ENCODE measurements around the gene PITPNC1.
"Not testable (repeated sequence)": the region's sequence is repeated elsewhere in the genome, so short reads cannot be mapped to it uniquely, and the experiment has no call there.

Gene PITPNC1

DNA sequence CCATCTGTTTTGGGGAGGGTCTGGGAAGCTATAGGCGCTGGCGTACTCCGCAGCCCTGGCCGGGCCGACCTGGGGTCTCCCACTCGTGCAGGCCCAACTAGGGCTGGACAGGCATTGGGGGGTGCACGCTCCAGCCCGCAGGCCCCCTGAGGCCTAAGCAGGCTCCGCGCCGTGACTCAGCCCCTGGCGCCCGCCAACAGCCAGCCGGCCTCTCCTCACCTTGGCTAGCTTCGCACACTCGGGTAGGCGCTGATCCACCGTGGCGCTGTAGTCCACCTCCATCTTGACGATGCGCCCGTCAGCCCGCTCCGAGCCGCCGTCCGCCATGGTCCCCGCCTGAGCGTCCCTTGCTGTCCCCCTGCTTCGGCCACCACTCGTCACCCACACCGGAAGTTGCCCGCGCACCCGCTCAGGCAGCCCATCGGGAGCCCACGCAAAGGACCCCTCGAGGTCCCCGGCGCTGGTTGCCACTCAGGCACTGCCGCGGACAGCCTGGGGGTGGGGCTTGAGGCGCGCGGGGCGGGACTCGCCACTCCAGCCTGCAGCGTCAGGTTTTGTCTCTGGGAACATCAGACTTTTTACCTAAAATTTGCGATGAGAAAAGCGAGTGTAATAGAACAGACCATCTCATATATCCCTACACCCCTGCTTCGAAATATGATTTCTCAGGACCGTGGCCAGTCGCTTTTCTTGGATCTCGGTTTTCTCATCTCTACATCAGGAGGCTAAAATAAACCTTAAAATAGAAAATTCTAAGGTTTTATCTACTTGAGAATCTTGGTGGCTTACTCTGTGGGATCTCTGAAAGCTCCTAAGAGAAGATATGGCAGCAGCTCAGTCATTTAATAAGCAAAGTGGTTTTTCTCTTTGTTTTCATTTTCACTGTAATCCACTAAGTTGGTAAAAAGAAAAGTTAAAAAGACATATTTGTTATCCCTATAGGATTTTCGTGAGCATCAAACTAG is 10.6 kb upstream of the PITPNC1 start, which contains the start of gene PSMD12:
Gene PSMD12, minus strand, starts transcription at position 385 of the 965 bp plus-strand sequence. Its CDS starts 58 bp downstream, at position 327.
- H3K4me3 ChIP-seq, result peak within 1 kb of the TSS; percentile 60 to 96 (median 86)

GRCh38 chr17:67369676-67370075 is 7.4 kb upstream of the PITPNC1 start:
- Histone ChIP-seq H3K4me3 (no peak overlapping the region), H3K27ac (peak overlapping the region in 1 of 21 experiments; percentile 10)

More for the DNA sequence above, 10.6 kb upstream of the PITPNC1 start, which contains the start of gene PSMD12:
- peak within 1 kb of the TSS; percentile 67 to 99 (median 95) for H3K27ac ChIP-seq

- no peak overlapping the region for H3K4me3 ChIP-seq
- no peak overlapping the region for H3K27ac ChIP-seq
Observed at GRCh38 chr17:67372751-67373150, 4.3 kb upstream of the PITPNC1 start.

- H3K4me3 ChIP-seq, result no peak overlapping the region
- no peak overlapping the region for H3K27ac ChIP-seq
Observed at GRCh38 chr17:67374329-67375053, 2.6 kb upstream of the PITPNC1 start.

- no peak overlapping the region for H3K4me3 ChIP-seq
Observed at GRCh38 chr17:67375054-67375427, 2.0 kb upstream of the PITPNC1 start.

GRCh38 chr17:67375716-67376115 is 1.4 kb upstream of the PITPNC1 start:
- H3K27ac ChIP-seq, result no peak overlapping the region
- no peak overlapping the region for H3K4me3 ChIP-seq

More at GRCh38 chr17:67375054-67375427, 2.0 kb upstream of the PITPNC1 start:
- peak overlapping the region in 1 of 21 experiments; percentile 2 for H3K27ac ChIP-seq

DNA sequence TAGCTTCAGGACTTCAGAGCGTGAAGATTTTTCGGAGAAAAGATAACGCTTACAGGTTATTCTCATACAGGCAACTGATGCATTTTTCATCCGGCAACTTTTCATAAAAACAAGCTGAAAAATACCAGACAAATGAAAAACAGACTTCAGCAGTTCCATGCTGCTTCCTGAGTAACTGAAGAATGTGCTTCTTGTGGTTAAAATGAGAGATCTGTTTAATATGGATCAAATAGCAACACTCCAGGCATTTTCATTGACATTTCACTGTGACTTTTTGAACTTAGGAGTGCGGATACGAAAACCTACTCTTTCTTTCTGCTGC is 705 bp upstream of the PITPNC1 start:
- H3K27ac ChIP-seq, result peak overlapping the region in 20 of 21 experiments; percentile 5 to 94 (median 85)

DNA sequence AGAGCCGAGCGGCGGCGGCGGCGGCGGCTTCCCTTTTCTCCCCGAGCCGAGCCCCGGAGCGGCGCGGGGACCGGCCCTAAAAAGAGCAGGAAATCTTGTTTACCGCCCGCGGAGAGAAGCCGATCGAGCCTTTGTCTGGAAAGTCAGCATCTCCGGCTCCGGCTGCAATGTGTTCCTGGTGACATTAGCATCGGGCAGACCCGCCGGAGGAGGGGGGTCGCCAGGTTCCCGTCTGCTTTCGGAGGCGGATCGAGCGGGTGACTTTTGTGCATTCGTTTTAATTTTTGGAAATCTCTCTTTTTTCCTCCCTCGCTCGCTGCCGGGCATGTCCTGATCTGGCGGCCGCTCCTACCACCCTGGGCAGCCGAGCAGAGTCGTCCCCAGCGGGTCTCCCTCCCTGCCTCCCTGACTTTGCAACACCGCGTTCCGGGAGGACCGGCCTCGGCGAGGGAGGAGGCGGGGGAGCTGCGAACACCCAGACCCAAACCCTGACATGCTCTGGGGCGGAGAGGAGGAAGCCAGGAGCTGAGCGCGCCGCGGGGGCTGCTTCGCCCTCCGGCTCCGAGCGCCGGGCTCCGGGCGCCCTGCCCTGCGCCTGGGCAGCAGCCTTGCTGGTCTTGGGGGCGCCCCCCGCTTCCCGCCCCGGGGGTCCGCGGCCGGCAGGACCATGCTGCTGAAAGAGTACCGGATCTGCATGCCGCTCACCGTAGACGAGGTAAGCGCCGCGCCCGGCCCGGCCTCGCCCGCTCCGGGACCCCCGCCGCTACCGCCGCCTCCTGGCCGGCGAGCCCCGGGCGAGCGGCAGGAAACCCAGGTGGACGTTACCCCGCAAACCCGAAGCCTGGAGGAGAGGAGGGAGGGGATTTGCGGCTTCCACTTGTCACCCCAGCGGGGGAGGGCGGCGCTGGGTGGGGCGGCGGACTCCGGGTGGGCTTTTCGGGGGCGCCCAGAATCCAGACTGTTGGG is 690 bp downstream of the PITPNC1 start:
- Histone ChIP-seq H3K4me3 (peak overlapping the region; percentile 51 to 80 (median 69)), H3K27ac (peak overlapping the region; percentile 68 to 94 (median 85))

More for the DNA sequence above, 705 bp upstream of the PITPNC1 start:
- H3K4me3 ChIP-seq, result peak overlapping the region in 6 of 7 experiments; percentile 53 to 80 (median 72)

GRCh38 chr17:67378454-67379250 is 1.6 kb downstream of the PITPNC1 start:
- H3K27ac ChIP-seq, result peak overlapping the region; percentile 68 to 94 (median 85)

DNA sequence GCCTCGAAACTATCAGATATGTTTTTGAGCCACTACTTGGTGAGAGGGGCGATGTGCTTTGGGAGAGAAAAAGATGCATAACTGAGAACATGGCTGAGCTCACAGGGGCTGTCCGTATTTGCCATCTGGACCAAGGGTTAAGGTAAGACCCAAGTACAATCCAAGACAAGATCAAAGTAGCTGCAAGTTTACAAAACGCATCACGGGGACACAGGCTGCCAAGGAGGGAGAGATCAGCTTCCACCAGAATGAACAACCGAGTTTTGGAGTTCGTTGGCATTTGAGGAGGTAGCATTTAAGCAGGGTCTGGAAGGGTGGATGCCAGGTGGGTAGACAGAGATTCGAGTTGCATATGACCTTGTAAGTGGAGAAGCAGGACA is 2.2 kb downstream of the PITPNC1 start:
- Histone ChIP-seq H3K4me3 (peak overlapping the region; percentile 51 to 80 (median 69)), H3K27ac (peak overlapping the region in 17 of 21 experiments; percentile 24 to 94 (median 85))

More at GRCh38 chr17:67378454-67379250, 1.6 kb downstream of the PITPNC1 start:
- H3K4me3 ChIP-seq, result peak overlapping the region; percentile 51 to 80 (median 69)

- H3K27ac ChIP-seq, result no peak overlapping the region
- H3K4me3 ChIP-seq, result no peak overlapping the region
Observed at GRCh38 chr17:67381929-67382257, 4.8 kb downstream of the PITPNC1 start.

GRCh38 chr17:67385122-67385988 is 8.3 kb downstream of the PITPNC1 start:
- no peak overlapping the region for H3K4me3 ChIP-seq

DNA sequence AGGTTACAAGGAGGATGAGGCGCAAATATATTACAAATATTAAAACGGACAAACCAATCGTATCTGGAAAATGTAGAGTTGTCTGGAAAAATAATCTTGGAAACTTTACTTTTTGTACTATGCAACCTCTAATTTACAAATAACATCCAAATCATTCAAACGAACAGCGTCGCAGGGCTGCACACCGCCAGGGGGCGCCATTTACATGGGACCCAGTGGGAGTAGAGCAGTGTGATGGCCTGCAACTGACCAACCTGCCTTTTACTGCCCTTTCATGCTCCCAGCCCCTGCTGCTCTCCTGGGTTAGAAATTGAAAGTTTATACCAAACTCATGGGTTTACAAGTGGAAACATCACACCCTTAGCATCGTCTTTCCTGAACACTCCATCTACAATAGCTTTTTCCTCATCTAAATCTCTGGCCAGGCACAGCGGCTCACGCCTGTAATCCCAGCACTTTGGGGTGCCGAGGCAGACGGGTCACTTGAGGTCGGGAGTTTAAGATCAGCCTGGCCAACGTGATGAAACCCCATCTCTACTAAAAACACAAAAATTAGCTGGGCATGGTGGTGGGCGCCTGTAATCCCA is 10.0 kb downstream of the PITPNC1 start:
- H3K27ac ChIP-seq, result no peak overlapping the region
- H3K4me3 ChIP-seq, result no peak overlapping the region

More at GRCh38 chr17:67385122-67385988, 8.3 kb downstream of the PITPNC1 start:
- no peak overlapping the region for H3K27ac ChIP-seq

- not testable (repeated sequence) for H3K4me3 ChIP-seq, H3K27ac ChIP-seq
Observed at GRCh38 chr17:67388536-67388935, 11.5 kb downstream of the PITPNC1 start.

DNA sequence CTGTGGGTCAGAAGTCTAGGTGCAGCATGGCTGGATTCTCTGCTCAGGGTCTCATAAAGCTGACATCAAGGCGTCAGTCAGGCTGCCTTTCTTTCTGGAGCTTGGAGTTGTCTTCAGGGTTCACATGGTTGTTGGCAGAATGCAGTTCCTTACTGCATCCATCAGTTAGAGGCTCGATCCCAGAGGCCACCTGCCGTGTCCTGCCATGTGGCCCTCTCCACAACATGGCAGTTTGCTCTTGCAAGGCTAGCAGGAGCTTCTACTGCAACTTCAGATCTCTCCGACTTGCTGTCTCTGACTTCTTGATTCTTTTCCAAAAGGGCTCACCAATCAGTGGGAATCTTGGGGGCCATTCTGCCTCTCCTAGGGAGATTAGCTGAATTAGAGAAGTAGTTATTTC is 11.9 kb downstream of the PITPNC1 start:
- no peak overlapping the region for H3K4me3 ChIP-seq
- H3K27ac ChIP-seq, result no peak overlapping the region

- H3K4me3 ChIP-seq, result no peak overlapping the region
Observed at GRCh38 chr17:67390006-67390645, 13.0 kb downstream of the PITPNC1 start.

More at GRCh38 chr17:67390006-67390645, 13.0 kb downstream of the PITPNC1 start:
- H3K27ac ChIP-seq, result peak overlapping the region in 12 of 21 experiments; percentile 6 to 61 (median 39)
